Vagina (tissue), 2 donors: Measurements from ENCODE around the gene ARMH3.
"Not testable (repeated sequence)": the region's sequence is repeated elsewhere in the genome, so short reads cannot be mapped to it uniquely, and the experiment has no call there.

Source experiments
- POLR2A ChIP-seq, 2 donors: fragments of 450-650 bp; IDR thresholded peaks; one replicate each; pipeline ENCODE4 v1.6.1; 2017; ENCODE audit warnings: antibody characterized with exemption in 2 of 2, mild to moderate bottlenecking in 2 of 2, moderate library complexity in 2 of 2
- POLR2AphosphoS5 ChIP-seq, 2 donors: sonication (generic); formaldehyde crosslinking; IDR thresholded peaks; one replicate each; pipeline ENCODE4 v1.9.0; 2017; ENCODE audit warnings: antibody characterized with exemption in 2 of 2, mild to moderate bottlenecking in 2 of 2, low read depth in 1 of 2; ENCODE audit not compliant: insufficient read depth in 1 of 2

- TF ChIP-seq POLR2AphosphoS5 (IDR thresholded peaks at IDR 0.05; ENCODE audit: insufficient read depth in 1 of 2, low read depth in 1 of 2); POLR2A (IDR thresholded peaks at IDR 0.05): not testable (repeated sequence)
These were observed 909 bp downstream of the ARMH3 start for GRCh38 chr10:102054881-102055646.
